HCT116 (cell line): ENCODE results near the gene MGST2. TPM values are rescaled to one million over a fixed set of nuclear protein-coding genes. Genes with fewer than 3 reads are reported as not detected.

Source experiments
- ATAC-seq: fragments of 200-7000 bp; cut with Tn5 transposase; 2 replicates; pipeline ENCODE4 v1.9.1; 2020; ENCODE audit warnings: mild to moderate bottlenecking, moderate library complexity
- BruUV-seq: library from RNA; stranded (reverse); fragments of 400-500 nt; replicated peaks from 2 replicates; lab custom pipeline; 2021; lab: Mats Ljungman, UMichigan
- CTCF ChIA-PET: fragments of 300-600 bp; sonication (Branson Sonifier 250); formaldehyde crosslinking; loops from one replicate; lab custom pipeline; 2021; ENCODE audit warnings: antibody characterized with exemption; lab: Charles Lee
- POLR2A ChIA-PET: fragments of 300-600, 350-600 bp; sonication (Branson Sonifier 250); formaldehyde crosslinking; loops from one replicate; lab custom pipeline; 2021; ENCODE audit warnings: antibody characterized with exemption; lab: Charles Lee
- RAD21 ChIA-PET, 2 experiments: fragments of 300-600 bp; sonication (Branson Sonifier 250); formaldehyde crosslinking; loops; one replicate each; lab custom pipeline; 2023; ENCODE audit warnings: low total read pairs in 2 of 2; ENCODE audit not compliant: uncharacterized antibody in 2 of 2, unreplicated experiment in 2 of 2, low non-redundant PET in 1 of 2; lab: Charles Lee
- DNase-seq: peaks from one replicate; pipeline ENCODE4 v3.0.0-alpha.2; 2010; ENCODE audit warnings: low read depth, low spot score
- H2AFZ ChIP-seq: fragments of 200-600 bp; shearing (Covaris generic), sonication (generic); 2 replicates; pipeline ENCODE4 v1.6.1; 2017; ENCODE audit warnings: low read depth, mixed run types, mixed read lengths, antibody characterized with exemption, low read length; ENCODE audit not compliant: poor library complexity, severe bottlenecking
- H3K27ac ChIP-seq: 2 replicates; pipeline ENCODE4 v1.5.1; 2012; ENCODE audit warnings: low read depth, low read length
- H3K27me3 ChIP-seq: fragments of 200-600 bp; sonication (generic); 2 replicates; pipeline ENCODE4 v1.6.1; 2016; ENCODE audit warnings: mixed run types, low read length, mixed read lengths; ENCODE audit not compliant: insufficient read depth
- H3K36me3 ChIP-seq, 2 experiments: fragments of 200-500 bp in 1 of 2; fragments of 200-600 bp in 1 of 2; sonication (Bioruptor generic) in 1 of 2; sonication (generic) in 1 of 2; 2 replicates each; pipeline versions ENCODE4 v1.5.1 to v1.6.1; 2014 to 2016; ENCODE audit warnings: low read length in 2 of 2, inconsistent platforms in 1 of 2, mixed read lengths in 1 of 2, mixed run types in 1 of 2; ENCODE audit not compliant: insufficient read depth in 2 of 2, control insufficient read depth in 1 of 2
- H3K4me1 ChIP-seq, 2 experiments: fragments of 200-600 bp in 1 of 2; sonication (generic) in 1 of 2; 2 replicates each; pipeline versions ENCODE4 v1.5.1 to v1.6.1; 2012 to 2017; ENCODE audit warnings: low read length in 2 of 2, inconsistent platforms in 1 of 2, mild to moderate bottlenecking in 1 of 2, mixed read lengths in 1 of 2, mixed run types in 1 of 2, moderate library complexity in 1 of 2; ENCODE audit not compliant: insufficient read depth in 2 of 2, control insufficient read depth in 1 of 2
- H3K4me2 ChIP-seq: fragments of 200-600 bp; sonication (generic); 2 replicates; pipeline ENCODE4 v1.6.1; 2017; ENCODE audit warnings: mixed run types, low read length, mixed read lengths
- H3K4me3 ChIP-seq, 2 experiments: fragments of 200-600 bp in 1 of 2; sonication (generic) in 1 of 2; replicated peaks in 1 of 2; 2 replicates each; pipeline ENCODE4 v1.5.1; 2011 to 2016; ENCODE audit warnings: low read length in 2 of 2, control low read depth in 1 of 2, low read depth in 1 of 2, mild to moderate bottlenecking in 1 of 2, mixed read lengths in 1 of 2, mixed run types in 1 of 2
- H3K79me2 ChIP-seq: fragments of 200-600 bp; sonication (generic); 2 replicates; pipeline ENCODE4 v1.6.1; 2017; ENCODE audit warnings: mild to moderate bottlenecking, mixed run types, low read length, moderate library complexity, mixed read lengths; ENCODE audit not compliant: insufficient read depth
- H3K9ac ChIP-seq: fragments of 200-600 bp; sonication (generic); 2 replicates; pipeline ENCODE4 v1.6.1; 2016; ENCODE audit warnings: low read length, mixed read lengths
- H3K9me2 ChIP-seq: fragments of 200-600 bp; sonication (generic), shearing (Covaris generic); 2 replicates; pipeline ENCODE4 v1.6.1; 2017; ENCODE audit warnings: mixed run types, mild to moderate bottlenecking, moderate library complexity; ENCODE audit not compliant: insufficient read depth
- H3K9me3 ChIP-seq, 2 experiments: fragments of 200-500 bp in 1 of 2; fragments of 200-600 bp in 1 of 2; sonication (Bioruptor generic) in 1 of 2; sonication (generic) in 1 of 2; 2 replicates each; pipeline ENCODE4 v1.6.1; 2014 to 2017; ENCODE audit warnings: low read length in 2 of 2, mixed read lengths in 2 of 2, inconsistent platforms in 1 of 2, low read depth in 1 of 2, mild to moderate bottlenecking in 1 of 2, mixed run types in 1 of 2, moderate library complexity in 1 of 2; ENCODE audit not compliant: control insufficient read depth in 1 of 2, insufficient read depth in 1 of 2
- H4K20me1 ChIP-seq: fragments of 200-600 bp; sonication (generic), shearing (Covaris generic); 2 replicates; pipeline ENCODE4 v1.6.1; 2017; ENCODE audit warnings: mixed run types, mild to moderate bottlenecking, moderate library complexity; ENCODE audit not compliant: insufficient read depth
- CEBPB ChIP-seq: IDR thresholded peaks from 2 replicates; pipeline ENCODE4 v1.6.1; 2012; ENCODE audit warnings: low read depth
- EGR1 ChIP-seq: IDR thresholded peaks from 2 replicates; pipeline ENCODE4 v1.6.1; 2012; ENCODE audit warnings: low read depth
- JUND ChIP-seq: IDR thresholded peaks from 2 replicates; pipeline ENCODE4 v1.6.1; 2012
- POLR2AphosphoS5 ChIP-seq: IDR thresholded peaks from 2 replicates; pipeline ENCODE4 v1.6.1; 2011; ENCODE audit warnings: mild to moderate bottlenecking, low read depth, low read length, moderate library complexity
- RAD21 ChIP-seq: IDR thresholded peaks from 2 replicates; pipeline ENCODE4 v1.6.1; 2012; ENCODE audit warnings: low read depth, mild to moderate bottlenecking
- SP1 ChIP-seq: IDR thresholded peaks from 2 replicates; pipeline ENCODE4 v1.6.1; 2012; ENCODE audit warnings: low read depth
- TCF7L2 ChIP-seq: IDR thresholded peaks from 2 replicates; pipeline ENCODE4 v1.7.0; 2011; ENCODE audit warnings: borderline replicate concordance, inconsistent platforms; ENCODE audit not compliant: insufficient read depth, insufficient read length; ENCODE audit errors: extremely low read depth
- ZNF274 ChIP-seq: fragments of 200-500 bp; sonication (Bioruptor generic); IDR thresholded peaks from 2 replicates; pipeline ENCODE4 v1.6.1; 2014; ENCODE audit warnings: mild to moderate bottlenecking, low read depth, low read length, inconsistent platforms
- intact Hi-C: fragments of 100-400 bp; cut with micrococcal nuclease; formaldehyde crosslinking; loops from 2 replicates; pipeline ENCODE4 v1.10.0; 2022
- total RNA-seq: library from RNA; stranded (reverse); gene quantifications from one replicate; pipeline ENCODE4 v1.2.1, GENCODE V29; 2021; ENCODE audit not compliant: unreplicated experiment
- TF ChIP-seq, protein P1 (sequence below): IDR thresholded peaks from 2 replicates; pipeline ENCODE4 v1.6.1; 2012
- TF ChIP-seq, protein P2 (sequence below): IDR thresholded peaks from 2 replicates; pipeline ENCODE4 v1.6.1; 2012
- TF ChIP-seq, protein P3 (sequence below): IDR thresholded peaks from 2 replicates; pipeline ENCODE4 v1.6.1; 2012; ENCODE audit warnings: low read depth

Gene MGST2
- total RNA-seq, 1 experiment from 2014 or later, result 24.3 TPM

DNA sequence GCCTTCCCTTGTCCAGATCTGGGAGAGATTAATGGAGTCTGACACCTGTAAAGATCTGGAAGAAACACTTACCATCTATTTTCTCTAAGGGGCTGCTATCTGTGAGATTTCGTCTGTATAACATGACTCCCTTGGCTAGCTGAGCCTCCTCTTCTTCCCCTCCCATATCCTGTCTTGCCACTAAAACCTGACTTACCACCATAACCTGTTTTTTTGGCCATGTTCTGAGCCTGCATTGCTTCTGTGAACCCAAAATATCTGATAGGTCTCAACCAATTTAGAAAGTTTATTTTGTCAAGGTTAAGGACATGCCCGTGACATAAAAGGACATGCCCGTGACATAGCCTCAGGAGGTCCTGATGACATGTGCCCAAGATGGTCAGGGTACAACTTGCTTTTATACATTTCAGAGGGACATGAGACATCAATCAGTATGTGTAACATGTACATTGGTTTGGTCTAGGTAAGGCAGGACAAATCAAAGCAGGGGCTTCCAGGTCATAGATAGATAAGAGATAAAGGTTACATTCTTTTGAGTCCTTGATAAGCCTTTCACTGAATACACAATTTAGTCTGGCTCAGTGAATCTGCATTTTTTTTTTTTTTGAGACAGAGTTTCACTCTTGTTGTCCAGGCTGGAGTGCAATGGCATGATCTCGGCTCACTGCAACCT is 11.4 kb downstream of the MGST2 start:
- Histone ChIP-seq H3K9me3 (no peaks in the 10 kb centered on the region), H3K4me1 (no peaks in the 10 kb centered on the region), H2AFZ (no peak overlapping the region), H3K4me3 (no peak overlapping the region), H3K79me2 (no peaks in the 10 kb centered on the region), H3K27me3 (no peaks in the 10 kb centered on the region), H3K36me3 (no peaks in the 10 kb centered on the region), H3K9me2 (no peaks in the 10 kb centered on the region), H4K20me1 (no peaks in the 10 kb centered on the region), H3K4me2 (no peak overlapping the region), H3K9ac (no peak overlapping the region), H3K27ac (no peak overlapping the region)
- POLR2A ChIA-PET, result interaction anchor here (0.7 kb wide), 1 partner anchor 188 kb away, joined by 3 read pairs; no protein-coding TSS in a partner anchor
- TF ChIP-seq SP1, result no peak
- no peak for TF ChIP-seq ZNF274
- TF ChIP-seq RAD21, result no peak
- TF ChIP-seq, protein P1, sequence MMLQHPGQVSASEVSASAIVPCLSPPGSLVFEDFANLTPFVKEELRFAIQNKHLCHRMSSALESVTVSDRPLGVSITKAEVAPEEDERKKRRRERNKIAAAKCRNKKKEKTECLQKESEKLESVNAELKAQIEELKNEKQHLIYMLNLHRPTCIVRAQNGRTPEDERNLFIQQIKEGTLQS, result no peak
- TF ChIP-seq, protein P2, sequence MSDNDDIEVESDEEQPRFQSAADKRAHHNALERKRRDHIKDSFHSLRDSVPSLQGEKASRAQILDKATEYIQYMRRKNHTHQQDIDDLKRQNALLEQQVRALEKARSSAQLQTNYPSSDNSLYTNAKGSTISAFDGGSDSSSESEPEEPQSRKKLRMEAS, result no peak
- TF ChIP-seq EGR1, result no peak
- CTCF ChIA-PET, result no interaction called here
- RAD21 ChIA-PET, result no interaction called here
- no peak for ATAC-seq
- DNase-seq, result no peak
- BruUV-seq, result no TSS peak
- intact Hi-C loops, result no loop called here

DNA sequence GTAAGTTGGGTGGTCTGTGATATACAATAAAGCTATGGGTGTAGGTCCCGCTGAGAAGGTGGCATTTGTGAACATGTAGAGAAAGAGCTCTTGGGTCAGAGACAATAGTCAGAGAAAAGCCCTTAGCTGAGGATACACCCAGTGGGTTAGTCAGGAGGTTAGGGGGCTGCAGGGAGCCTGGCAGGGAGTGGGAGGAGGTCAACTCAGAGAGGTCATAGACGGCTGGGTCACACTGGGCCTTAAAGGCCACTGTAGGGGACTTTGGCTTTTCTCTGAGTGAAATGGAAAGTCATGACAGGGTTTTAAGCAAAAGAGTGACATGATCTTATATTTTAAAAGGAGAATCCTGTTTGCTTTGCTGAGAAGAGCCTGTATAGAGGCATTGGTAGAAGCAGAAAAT is 16.7 kb downstream of the MGST2 start:
- Histone ChIP-seq H3K4me2 (no peak overlapping the region), H3K27ac (no peak overlapping the region), H3K36me3 (no peaks in the 10 kb centered on the region)

More for the DNA sequence above, 16.7 kb downstream of the MGST2 start:
- Histone ChIP-seq H2AFZ (no peak overlapping the region), H3K9ac (no peak overlapping the region), H3K27me3 (no peaks in the 10 kb centered on the region), H3K4me3 (no peak overlapping the region), H3K79me2 (no peaks in the 10 kb centered on the region), H3K9me2 (no peaks in the 10 kb centered on the region), H4K20me1 (no peaks in the 10 kb centered on the region), H3K4me1 (no peaks in the 10 kb centered on the region), H3K9me3 (no peaks in the 10 kb centered on the region)
- DNase-seq (no peak), ATAC-seq (no peak)
- POLR2A ChIA-PET, result no interaction called here
- intact Hi-C loops, result no loop called here
- BruUV-seq, result no TSS peak
- RAD21 ChIA-PET, result no interaction called here
- TF ChIP-seq ZNF274 (no peak), RAD21 (no peak), EGR1 (no peak), TCF7L2 (no peak), POLR2AphosphoS5 (no peak), CEBPB (no peak), JUND (no peak)
- TF ChIP-seq, protein P3, sequence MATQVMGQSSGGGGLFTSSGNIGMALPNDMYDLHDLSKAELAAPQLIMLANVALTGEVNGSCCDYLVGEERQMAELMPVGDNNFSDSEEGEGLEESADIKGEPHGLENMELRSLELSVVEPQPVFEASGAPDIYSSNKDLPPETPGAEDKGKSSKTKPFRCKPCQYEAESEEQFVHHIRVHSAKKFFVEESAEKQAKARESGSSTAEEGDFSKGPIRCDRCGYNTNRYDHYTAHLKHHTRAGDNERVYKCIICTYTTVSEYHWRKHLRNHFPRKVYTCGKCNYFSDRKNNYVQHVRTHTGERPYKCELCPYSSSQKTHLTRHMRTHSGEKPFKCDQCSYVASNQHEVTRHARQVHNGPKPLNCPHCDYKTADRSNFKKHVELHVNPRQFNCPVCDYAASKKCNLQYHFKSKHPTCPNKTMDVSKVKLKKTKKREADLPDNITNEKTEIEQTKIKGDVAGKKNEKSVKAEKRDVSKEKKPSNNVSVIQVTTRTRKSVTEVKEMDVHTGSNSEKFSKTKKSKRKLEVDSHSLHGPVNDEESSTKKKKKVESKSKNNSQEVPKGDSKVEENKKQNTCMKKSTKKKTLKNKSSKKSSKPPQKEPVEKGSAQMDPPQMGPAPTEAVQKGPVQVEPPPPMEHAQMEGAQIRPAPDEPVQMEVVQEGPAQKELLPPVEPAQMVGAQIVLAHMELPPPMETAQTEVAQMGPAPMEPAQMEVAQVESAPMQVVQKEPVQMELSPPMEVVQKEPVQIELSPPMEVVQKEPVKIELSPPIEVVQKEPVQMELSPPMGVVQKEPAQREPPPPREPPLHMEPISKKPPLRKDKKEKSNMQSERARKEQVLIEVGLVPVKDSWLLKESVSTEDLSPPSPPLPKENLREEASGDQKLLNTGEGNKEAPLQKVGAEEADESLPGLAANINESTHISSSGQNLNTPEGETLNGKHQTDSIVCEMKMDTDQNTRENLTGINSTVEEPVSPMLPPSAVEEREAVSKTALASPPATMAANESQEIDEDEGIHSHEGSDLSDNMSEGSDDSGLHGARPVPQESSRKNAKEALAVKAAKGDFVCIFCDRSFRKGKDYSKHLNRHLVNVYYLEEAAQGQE, result no peak
- CTCF ChIA-PET, result no interaction called here
